DMS79 (cell line): ENCODE measurements around the gene C1orf122.

Experiments
- DNase-seq: peaks from one replicate; lab custom pipeline; 2025; lab: John Stamatoyannopoulos, UW

Gene C1orf122

DNA sequence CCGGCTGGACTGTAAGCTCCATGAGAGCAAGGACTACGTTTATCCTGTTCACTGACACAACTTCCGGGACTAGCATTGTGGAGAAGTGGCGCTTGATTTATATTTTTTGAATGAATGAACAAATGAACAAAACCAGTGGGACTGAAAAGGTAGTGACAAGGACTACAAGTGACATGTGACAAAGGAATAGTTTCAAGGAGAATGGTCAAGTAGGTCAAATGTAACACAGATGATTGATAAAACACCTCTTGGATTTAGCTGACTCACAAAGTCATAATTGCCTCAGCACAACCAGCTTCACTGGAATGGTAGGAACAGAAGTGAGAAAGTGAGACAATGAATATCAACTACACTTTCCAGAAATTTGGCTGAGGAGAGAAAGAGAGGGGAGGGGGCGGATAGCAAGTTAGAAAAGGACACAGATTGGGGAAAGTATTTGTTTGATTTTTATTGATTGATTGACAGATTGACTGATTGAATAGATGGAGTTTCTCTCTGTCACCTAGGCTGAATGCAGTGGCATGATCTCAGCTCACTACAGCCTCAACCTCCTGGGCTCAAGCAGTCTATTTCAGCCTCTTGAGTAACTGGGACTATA, 37.6 kb downstream of the C1orf122 start:
- DNase-seq, result no peak

DNA sequence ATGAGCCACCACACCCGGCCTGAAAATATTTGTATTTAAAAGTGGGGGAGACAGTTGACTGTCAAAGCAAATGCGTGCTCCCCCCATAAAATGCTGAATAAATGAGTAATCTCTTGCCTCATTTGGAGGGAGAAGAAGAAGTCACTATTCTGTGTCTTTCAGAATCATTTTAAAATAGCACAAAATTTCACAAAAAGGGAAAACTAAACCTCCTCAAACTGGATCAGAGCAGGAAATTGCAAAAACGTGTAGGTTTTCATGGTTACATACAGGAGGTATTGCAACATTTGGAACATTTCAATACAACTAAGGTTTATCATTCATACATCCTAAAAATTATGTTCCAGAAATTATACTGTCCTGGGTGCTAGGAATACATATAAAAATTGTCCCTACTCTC, 38.2 kb downstream of the C1orf122 start:
- no peak for DNase-seq

- no peak for DNase-seq
Observed at GRCh38 chr1:37846647-37847339, 39.2 kb downstream of the C1orf122 start.

- no peak for DNase-seq
Observed at GRCh38 chr1:37849480-37849879, 41.9 kb downstream of the C1orf122 start.

GRCh38 chr1:37850352-37850955, 42.9 kb downstream of the C1orf122 start:
- no peak for DNase-seq

GRCh38 chr1:37851262-37851661, 43.7 kb downstream of the C1orf122 start:
- no peak for DNase-seq

- DNase-seq, result no peak
Observed at GRCh38 chr1:37851782-37852210, 44.2 kb downstream of the C1orf122 start.

- no peak for DNase-seq
Observed at GRCh38 chr1:37853157-37853556, 45.6 kb downstream of the C1orf122 start.

DNA sequence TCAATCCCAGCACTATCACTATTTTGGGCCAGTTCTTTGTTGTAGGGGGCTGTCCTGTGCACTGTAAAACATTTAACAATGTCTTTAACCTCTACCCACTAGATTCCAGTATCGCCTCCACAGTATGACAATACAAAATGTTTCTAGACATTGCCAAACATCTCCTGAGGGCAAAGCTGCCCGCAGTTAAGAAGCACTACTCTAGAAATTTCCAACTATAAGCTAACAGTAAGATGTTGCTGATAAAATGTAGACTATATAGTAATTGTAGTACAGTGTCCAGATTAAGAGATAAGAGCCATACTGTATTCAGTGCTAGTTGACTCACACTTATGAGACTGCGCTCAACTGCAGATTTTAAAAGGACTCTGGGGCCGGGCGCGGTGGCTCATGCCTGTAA, 46.8 kb downstream of the C1orf122 start:
- DNase-seq, result no peak
